Stimulated activated memory B cell treated with anti-CD40 and anti-IgM and Interleukin-4, amounts not matched to agents 10 μg/mL and 1 μg/mL and 100 μg/mL, for 72 hours (primary cell): Measurements from ENCODE around the gene INHBB.

Experiments
- ATAC-seq: fragments of 150-1000 bp; cut with Tn5 transposase; 2 replicates; pipeline ENCODE4 v1.10.0; 2021
- H3K27ac Mint-ChIP-seq: one replicate; pipeline ENCODE4 v1.8.0; 2022; ENCODE audit warnings: mild to moderate bottlenecking, mixed read lengths
- H3K27me3 Mint-ChIP-seq: one replicate; pipeline ENCODE4 v1.8.0; 2022; ENCODE audit warnings: mixed read lengths
- H3K36me3 Mint-ChIP-seq: one replicate; pipeline ENCODE4 v1.8.0; 2022; ENCODE audit warnings: mixed read lengths
- H3K4me1 Mint-ChIP-seq: one replicate; pipeline ENCODE4 v1.8.0; 2022; ENCODE audit warnings: mixed read lengths
- H3K4me3 Mint-ChIP-seq: one replicate; pipeline ENCODE4 v1.8.0; 2022; ENCODE audit warnings: mild to moderate bottlenecking, moderate library complexity, mixed read lengths
- H3K9me3 Mint-ChIP-seq: one replicate; pipeline ENCODE4 v1.8.0; 2022; ENCODE audit warnings: mixed read lengths

The INHBB gene

GRCh38 chr2:120353931-120354330 lies 8.0 kb downstream of the INHBB start:
- no peak for ATAC-seq
- Mint-ChIP-seq H3K27ac (no peak overlapping the region), H3K27me3 (peaks cover 45% of the 10 kb centered on the region), H3K36me3 (no peaks in the 10 kb centered on the region), H3K9me3 (no peaks in the 10 kb centered on the region), H3K4me3 (no peak overlapping the region), H3K4me1 (peaks cover 11% of the 10 kb centered on the region)

GRCh38 chr2:120354467-120354866 lies 8.5 kb downstream of the INHBB start:
- H3K4me3 Mint-ChIP-seq, result no peak overlapping the region
- H3K27ac Mint-ChIP-seq, result no peak overlapping the region
- peak; percentile 21 for ATAC-seq
- H3K36me3 Mint-ChIP-seq, result no peaks in the 10 kb centered on the region
- peaks cover 11% of the 10 kb centered on the region for H3K4me1 Mint-ChIP-seq
- H3K27me3 Mint-ChIP-seq, result peaks cover 45% of the 10 kb centered on the region
- no peaks in the 10 kb centered on the region for H3K9me3 Mint-ChIP-seq

- H3K27me3 Mint-ChIP-seq, result peaks cover 45% of the 10 kb centered on the region
- ATAC-seq, result no peak
- no peak overlapping the region for H3K27ac Mint-ChIP-seq
- no peaks in the 10 kb centered on the region for H3K9me3 Mint-ChIP-seq
- H3K4me3 Mint-ChIP-seq, result no peak overlapping the region
- H3K36me3 Mint-ChIP-seq, result no peaks in the 10 kb centered on the region
- peaks cover 11% of the 10 kb centered on the region for H3K4me1 Mint-ChIP-seq
These were observed 9.2 kb downstream of the INHBB start for GRCh38 chr2:120354935-120355779.

- H3K27me3 Mint-ChIP-seq, result peaks cover 39% of the 10 kb centered on the region
- no peak overlapping the region for H3K27ac Mint-ChIP-seq
- H3K4me1 Mint-ChIP-seq, result peaks cover 11% of the 10 kb centered on the region
- no peak overlapping the region for H3K4me3 Mint-ChIP-seq
- H3K9me3 Mint-ChIP-seq, result no peaks in the 10 kb centered on the region
- H3K36me3 Mint-ChIP-seq, result no peaks in the 10 kb centered on the region
- no peak for ATAC-seq
These were observed 9.9 kb downstream of the INHBB start for GRCh38 chr2:120355780-120356266.

GRCh38 chr2:120357768-120358167 lies 11.8 kb downstream of the INHBB start:
- peaks cover 11% of the 10 kb centered on the region for H3K4me1 Mint-ChIP-seq
- no peak overlapping the region for H3K4me3 Mint-ChIP-seq
- no peak overlapping the region for H3K27ac Mint-ChIP-seq
- H3K27me3 Mint-ChIP-seq, result peaks cover 37% of the 10 kb centered on the region
- no peak for ATAC-seq
- H3K36me3 Mint-ChIP-seq, result no peaks in the 10 kb centered on the region
- no peaks in the 10 kb centered on the region for H3K9me3 Mint-ChIP-seq

GRCh38 chr2:120358734-120359465 lies 13.0 kb downstream of the INHBB start:
- H3K36me3 Mint-ChIP-seq, result no peaks in the 10 kb centered on the region
- peaks cover 10% of the 10 kb centered on the region for H3K4me1 Mint-ChIP-seq
- H3K27ac Mint-ChIP-seq, result no peak overlapping the region
- no peak overlapping the region for H3K4me3 Mint-ChIP-seq
- no peak for ATAC-seq
- no peaks in the 10 kb centered on the region for H3K9me3 Mint-ChIP-seq
- peaks cover 27% of the 10 kb centered on the region for H3K27me3 Mint-ChIP-seq

GRCh38 chr2:120360307-120360855 lies 14.4 kb downstream of the INHBB start:
- Mint-ChIP-seq H3K4me1 (no peaks in the 10 kb centered on the region), H3K27me3 (peaks cover 23% of the 10 kb centered on the region), H3K4me3 (no peak overlapping the region), H3K27ac (no peak overlapping the region), H3K36me3 (no peaks in the 10 kb centered on the region), H3K9me3 (no peaks in the 10 kb centered on the region)
- no peak for ATAC-seq

GRCh38 chr2:120362926-120363325 lies 17.0 kb downstream of the INHBB start:
- no peaks in the 10 kb centered on the region for H3K36me3 Mint-ChIP-seq
- no peak for ATAC-seq
- no peak overlapping the region for H3K4me3 Mint-ChIP-seq
- H3K27me3 Mint-ChIP-seq, result peaks cover 40% of the 10 kb centered on the region
- no peak overlapping the region for H3K27ac Mint-ChIP-seq
- H3K4me1 Mint-ChIP-seq, result no peaks in the 10 kb centered on the region
- H3K9me3 Mint-ChIP-seq, result no peaks in the 10 kb centered on the region

GRCh38 chr2:120365236-120365793 lies 19.4 kb downstream of the INHBB start:
- Mint-ChIP-seq H3K27ac (no peak overlapping the region), H3K36me3 (no peaks in the 10 kb centered on the region), H3K27me3 (peaks cover 22% of the 10 kb centered on the region), H3K4me1 (no peaks in the 10 kb centered on the region), H3K9me3 (no peaks in the 10 kb centered on the region), H3K4me3 (no peak overlapping the region)
- ATAC-seq, result no peak

GRCh38 chr2:120366698-120367097 lies 20.8 kb downstream of the INHBB start:
- Mint-ChIP-seq H3K9me3 (no peaks in the 10 kb centered on the region), H3K27ac (no peak overlapping the region), H3K36me3 (no peaks in the 10 kb centered on the region), H3K27me3 (peaks cover 22% of the 10 kb centered on the region), H3K4me1 (no peaks in the 10 kb centered on the region), H3K4me3 (no peak overlapping the region)
- no peak for ATAC-seq

- no peaks in the 10 kb centered on the region for H3K36me3 Mint-ChIP-seq
- no peak overlapping the region for H3K4me3 Mint-ChIP-seq
- no peaks in the 10 kb centered on the region for H3K9me3 Mint-ChIP-seq
- no peak for ATAC-seq
- H3K4me1 Mint-ChIP-seq, result no peaks in the 10 kb centered on the region
- peaks cover 22% of the 10 kb centered on the region for H3K27me3 Mint-ChIP-seq
- H3K27ac Mint-ChIP-seq, result no peak overlapping the region
These were observed 21.3 kb downstream of the INHBB start for GRCh38 chr2:120367221-120367620.

GRCh38 chr2:120367649-120368048 lies 21.7 kb downstream of the INHBB start:
- Mint-ChIP-seq H3K9me3 (no peaks in the 10 kb centered on the region), H3K4me1 (no peaks in the 10 kb centered on the region), H3K27me3 (peaks cover 22% of the 10 kb centered on the region), H3K27ac (no peak overlapping the region), H3K36me3 (no peaks in the 10 kb centered on the region), H3K4me3 (no peak overlapping the region)
- no peak for ATAC-seq

GRCh38 chr2:120368086-120368485 lies 22.1 kb downstream of the INHBB start:
- H3K4me1 Mint-ChIP-seq, result no peaks in the 10 kb centered on the region
- no peak overlapping the region for H3K4me3 Mint-ChIP-seq
- H3K27me3 Mint-ChIP-seq, result peaks cover 22% of the 10 kb centered on the region
- no peak overlapping the region for H3K27ac Mint-ChIP-seq
- H3K9me3 Mint-ChIP-seq, result no peaks in the 10 kb centered on the region
- H3K36me3 Mint-ChIP-seq, result no peaks in the 10 kb centered on the region
- no peak for ATAC-seq

- ATAC-seq, result no peak
- Mint-ChIP-seq H3K27me3 (peaks cover 22% of the 10 kb centered on the region), H3K4me3 (no peak overlapping the region), H3K4me1 (no peaks in the 10 kb centered on the region), H3K36me3 (no peaks in the 10 kb centered on the region), H3K27ac (no peak overlapping the region), H3K9me3 (no peaks in the 10 kb centered on the region)
These were observed 23.3 kb downstream of the INHBB start for GRCh38 chr2:120369250-120369649.

- no peak for ATAC-seq
- Mint-ChIP-seq H3K4me1 (no peaks in the 10 kb centered on the region), H3K36me3 (no peaks in the 10 kb centered on the region), H3K27ac (no peak overlapping the region), H3K27me3 (peaks cover 3% of the 10 kb centered on the region), H3K4me3 (no peak overlapping the region), H3K9me3 (no peaks in the 10 kb centered on the region)
These were observed 26.2 kb downstream of the INHBB start for GRCh38 chr2:120371969-120372625.
